Osteocyte (in vitro differentiated cells): Measurements from ENCODE around the gene RGS12. TPM values are rescaled to one million over a fixed set of nuclear protein-coding genes. Genes with fewer than 3 reads are reported as not detected.

Source experiments
- DNase-seq: peaks from one replicate; pipeline ENCODE4 v3.0.0; 2021; ENCODE audit warnings: mixed read lengths; ENCODE audit not compliant: unreplicated experiment; ENCODE audit errors: extremely low spot score
- H3K27ac Mint-ChIP-seq: one replicate; pipeline ENCODE4 v1.8.0; 2021; ENCODE audit warnings: mild to moderate bottlenecking, mixed read lengths; ENCODE audit not compliant: unreplicated experiment
- H3K27me3 Mint-ChIP-seq: one replicate; pipeline ENCODE4 v1.8.0; 2021; ENCODE audit warnings: mixed read lengths; ENCODE audit not compliant: unreplicated experiment
- H3K36me3 Mint-ChIP-seq: one replicate; pipeline ENCODE4 v1.8.0; 2021; ENCODE audit warnings: mixed read lengths; ENCODE audit not compliant: unreplicated experiment
- H3K4me1 Mint-ChIP-seq: one replicate; pipeline ENCODE4 v1.8.0; 2021; ENCODE audit warnings: mixed read lengths; ENCODE audit not compliant: unreplicated experiment
- H3K4me3 Mint-ChIP-seq: one replicate; pipeline ENCODE4 v1.8.0; 2021; ENCODE audit warnings: mild to moderate bottlenecking, moderate library complexity, mixed read lengths; ENCODE audit not compliant: unreplicated experiment
- H3K9me3 Mint-ChIP-seq: one replicate; pipeline ENCODE4 v1.8.0; 2021; ENCODE audit warnings: mixed read lengths; ENCODE audit not compliant: unreplicated experiment
- total RNA-seq: library from RNA; stranded (reverse); gene quantifications from 2 replicates; pipeline ENCODE4 v1.2.1, GENCODE V29; 2021
- TF ChIP-seq, protein P1 (sequence below): fragments of 200-600 bp; sonication (generic); IDR thresholded peaks from 2 replicates; pipeline ENCODE4 v1.5.0; 2021; ENCODE audit warnings: antibody characterized with exemption, mild to moderate bottlenecking, moderate library complexity

RGS12 gene
- total RNA-seq, 1 donor from 2014 or later = 32.5 TPM

DNA sequence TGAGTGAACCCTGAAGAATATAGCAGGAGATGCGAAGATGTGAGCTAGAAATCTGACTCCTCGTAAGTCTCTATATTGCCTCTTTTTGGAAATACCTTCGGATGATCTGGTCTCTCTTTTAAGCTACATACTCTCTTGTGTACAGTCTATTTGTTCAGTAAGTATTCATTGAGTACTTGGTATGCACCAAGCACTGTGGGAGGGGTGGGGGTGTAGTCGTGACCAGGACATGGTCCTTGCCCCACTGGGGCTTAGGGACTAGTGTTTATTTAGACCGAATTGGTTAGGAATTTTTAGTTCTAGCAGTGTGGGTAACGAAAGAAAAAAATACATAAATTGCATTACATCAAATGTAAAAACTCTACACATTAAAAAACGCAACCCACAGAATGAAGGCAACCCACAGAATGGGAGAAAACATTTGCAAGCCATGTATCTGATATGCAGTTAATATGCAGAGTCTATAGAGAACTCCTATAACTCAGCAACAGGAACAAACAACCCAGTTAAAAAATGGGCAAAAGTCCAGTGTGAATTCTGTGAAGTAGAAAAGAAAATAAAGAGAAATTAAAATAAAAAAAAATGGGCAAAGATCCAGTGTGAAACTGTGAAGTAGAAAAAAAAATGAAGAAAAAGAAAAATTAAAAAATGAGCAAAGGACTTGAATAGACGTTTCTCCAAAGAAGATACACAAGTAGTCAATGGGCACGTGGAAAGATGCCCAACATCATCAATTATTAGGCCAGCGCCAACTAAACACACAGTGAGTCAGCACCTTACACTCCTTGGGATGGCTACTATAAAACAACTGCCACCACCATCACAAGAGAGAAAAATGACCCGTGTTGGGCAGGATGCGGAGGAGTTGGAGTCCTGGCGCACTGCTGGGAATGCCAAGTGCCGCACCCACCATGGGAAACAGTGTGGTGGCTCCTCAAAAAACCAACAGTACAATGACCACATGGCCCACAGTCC lies 43.8 kb downstream of the RGS12 start:
- no peak overlapping the region for H3K27ac Mint-ChIP-seq
- H3K36me3 Mint-ChIP-seq = peaks cover 2% of the 10 kb centered on the region
- no peak overlapping the region for H3K4me3 Mint-ChIP-seq
- TF ChIP-seq, protein P1, sequence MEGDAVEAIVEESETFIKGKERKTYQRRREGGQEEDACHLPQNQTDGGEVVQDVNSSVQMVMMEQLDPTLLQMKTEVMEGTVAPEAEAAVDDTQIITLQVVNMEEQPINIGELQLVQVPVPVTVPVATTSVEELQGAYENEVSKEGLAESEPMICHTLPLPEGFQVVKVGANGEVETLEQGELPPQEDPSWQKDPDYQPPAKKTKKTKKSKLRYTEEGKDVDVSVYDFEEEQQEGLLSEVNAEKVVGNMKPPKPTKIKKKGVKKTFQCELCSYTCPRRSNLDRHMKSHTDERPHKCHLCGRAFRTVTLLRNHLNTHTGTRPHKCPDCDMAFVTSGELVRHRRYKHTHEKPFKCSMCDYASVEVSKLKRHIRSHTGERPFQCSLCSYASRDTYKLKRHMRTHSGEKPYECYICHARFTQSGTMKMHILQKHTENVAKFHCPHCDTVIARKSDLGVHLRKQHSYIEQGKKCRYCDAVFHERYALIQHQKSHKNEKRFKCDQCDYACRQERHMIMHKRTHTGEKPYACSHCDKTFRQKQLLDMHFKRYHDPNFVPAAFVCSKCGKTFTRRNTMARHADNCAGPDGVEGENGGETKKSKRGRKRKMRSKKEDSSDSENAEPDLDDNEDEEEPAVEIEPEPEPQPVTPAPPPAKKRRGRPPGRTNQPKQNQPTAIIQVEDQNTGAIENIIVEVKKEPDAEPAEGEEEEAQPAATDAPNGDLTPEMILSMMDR = no peak
- no peaks in the 10 kb centered on the region for H3K27me3 Mint-ChIP-seq
- DNase-seq = peak; percentile 57
- H3K4me1 Mint-ChIP-seq = peaks cover 37% of the 10 kb centered on the region
- no peaks in the 10 kb centered on the region for H3K9me3 Mint-ChIP-seq

DNA sequence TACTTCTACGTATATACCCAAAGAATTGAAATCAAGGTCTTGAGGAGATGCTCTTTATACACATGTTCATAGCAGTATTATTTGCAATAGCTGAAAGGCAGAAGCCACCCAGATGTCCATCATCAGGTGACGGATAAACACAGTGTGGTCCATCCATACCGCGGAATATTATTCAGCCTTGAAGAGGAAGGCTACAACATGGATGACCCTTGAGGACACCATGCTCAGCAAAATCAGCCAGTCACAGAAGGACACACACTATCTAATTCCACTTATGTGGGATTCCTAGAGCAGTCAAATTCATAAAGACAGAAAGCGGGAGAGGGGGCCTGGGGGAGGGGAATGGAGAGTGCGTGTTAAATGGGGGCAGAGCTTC lies 44.5 kb downstream of the RGS12 start:
- Mint-ChIP-seq H3K27me3 (no peaks in the 10 kb centered on the region), H3K36me3 (peaks cover 2% of the 10 kb centered on the region), H3K27ac (no peak overlapping the region), H3K4me3 (no peak overlapping the region), H3K9me3 (no peaks in the 10 kb centered on the region), H3K4me1 (peaks cover 43% of the 10 kb centered on the region)
- no peak for DNase-seq
- TF ChIP-seq, protein P1 = no peak

DNA sequence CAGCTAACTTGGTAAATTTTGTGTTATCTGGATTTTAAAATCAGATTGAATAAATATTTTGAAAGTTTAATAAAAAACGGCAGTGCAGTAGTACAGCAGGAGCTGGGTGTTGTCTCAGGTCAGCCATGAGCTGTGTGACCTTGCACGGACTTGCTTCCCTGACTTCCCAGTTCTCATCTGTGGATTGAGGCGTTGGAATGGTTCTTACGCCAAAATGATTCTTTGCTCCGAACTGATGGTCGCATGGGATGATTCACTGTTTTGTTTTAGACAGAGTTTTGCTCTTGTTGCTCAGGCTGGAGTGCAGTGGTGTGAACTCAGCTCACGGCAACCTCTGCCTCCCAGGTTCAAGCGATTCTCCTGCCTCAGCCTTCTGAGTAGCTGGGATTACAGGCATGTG lies 45.0 kb downstream of the RGS12 start:
- Mint-ChIP-seq H3K36me3 (peaks cover 2% of the 10 kb centered on the region), H3K4me3 (no peak overlapping the region), H3K27me3 (no peaks in the 10 kb centered on the region), H3K9me3 (no peaks in the 10 kb centered on the region), H3K27ac (no peak overlapping the region), H3K4me1 (peaks cover 48% of the 10 kb centered on the region)
- no peak for DNase-seq
- TF ChIP-seq, protein P1 = no peak

DNA sequence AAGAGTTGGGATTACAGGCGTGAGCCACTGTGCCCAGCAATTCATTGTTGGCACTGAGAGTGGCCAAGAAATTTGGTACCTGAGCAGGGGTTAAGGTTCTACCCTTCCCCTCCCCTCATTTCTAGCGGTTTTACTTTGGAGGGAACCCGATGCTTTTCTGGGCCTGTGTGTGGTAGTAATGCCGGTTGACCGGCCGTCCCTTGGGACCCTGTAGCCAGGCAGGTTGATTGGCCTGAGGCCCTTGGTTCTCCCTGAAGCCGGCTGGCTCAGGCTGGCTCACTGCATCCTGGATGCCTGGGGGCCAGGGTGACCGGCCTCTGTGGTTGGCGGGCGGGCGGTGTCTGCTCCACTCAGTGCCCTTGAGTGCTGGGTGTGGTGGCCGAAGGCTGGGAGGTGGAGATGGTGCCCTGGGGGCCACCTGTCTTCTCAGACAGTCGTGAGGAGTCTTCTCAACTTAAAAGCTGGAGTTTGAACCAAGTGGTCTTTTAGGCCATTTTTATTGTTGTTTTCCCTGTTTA lies 45.6 kb downstream of the RGS12 start:
- Mint-ChIP-seq H3K9me3 (no peaks in the 10 kb centered on the region), H3K27ac (no peak overlapping the region), H3K4me3 (no peak overlapping the region), H3K4me1 (peaks cover 54% of the 10 kb centered on the region), H3K27me3 (no peaks in the 10 kb centered on the region), H3K36me3 (peaks cover 2% of the 10 kb centered on the region)
- DNase-seq = peak; percentile 81
- TF ChIP-seq, protein P1 = no peak

DNA sequence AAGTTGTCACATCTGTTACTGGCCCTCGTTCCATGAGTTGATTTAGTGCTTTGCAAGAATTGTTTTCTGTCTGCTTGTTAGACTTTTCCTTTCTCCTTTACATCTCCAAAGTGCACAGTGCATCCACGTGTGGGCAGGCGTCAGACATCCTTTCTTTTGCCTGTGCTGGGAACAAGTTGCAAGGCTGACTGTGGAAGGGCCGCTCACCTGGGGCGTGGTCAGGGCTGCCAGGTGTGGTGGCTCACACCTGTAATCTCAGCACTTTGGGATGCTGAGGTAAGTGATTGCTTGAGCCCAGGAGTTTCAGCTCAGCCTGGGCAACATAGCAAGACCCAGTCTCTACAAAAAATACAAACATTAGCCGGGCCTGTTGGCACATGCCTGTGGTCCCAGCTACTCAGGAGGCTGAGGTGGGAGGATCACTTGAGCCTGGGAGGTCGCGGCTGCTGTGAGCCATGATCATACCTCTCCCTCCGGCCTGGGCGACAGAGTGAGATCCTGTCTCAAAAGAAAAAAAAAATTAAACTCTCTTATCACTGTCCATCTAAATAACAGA lies 46.2 kb downstream of the RGS12 start:
- Mint-ChIP-seq H3K4me3 (no peak overlapping the region), H3K4me1 (peaks cover 57% of the 10 kb centered on the region), H3K9me3 (no peaks in the 10 kb centered on the region), H3K27me3 (no peaks in the 10 kb centered on the region), H3K27ac (peak overlapping the region; percentile 4), H3K36me3 (peaks cover 5% of the 10 kb centered on the region)
- TF ChIP-seq, protein P1 = no peak
- DNase-seq = peak; percentile 62
